ENCODE data around the gene VAMP2.

Gene VAMP2

GRCh38 chr17:8143581-8144400 is 19.0 kb downstream of the VAMP2 start:
- Histone ChIP-seq H3K27me3 (ENCODE audit: low read length) (no peaks in the 10 kb centered on the region), H3K4me2 (ENCODE audit: low read depth, low read length, poor library complexity, severe bottlenecking) (no peak overlapping the region), H3K79me2 (ENCODE audit: insufficient read depth, low read length) (no peaks in the 10 kb centered on the region), H3K9me2 (replicated peaks; ENCODE audit: insufficient read depth, low read length) (no peaks in the 10 kb centered on the region), H3K9ac (ENCODE audit: low read length) (no peak overlapping the region), H3K4me3 (ENCODE audit: insufficient read depth, low read length, poor library complexity, severe bottlenecking) (no peak overlapping the region), H3K36me3 (ENCODE audit: low read length) (no peaks in the 10 kb centered on the region), H3K27ac (ENCODE audit: low read depth, low read length) (no peak overlapping the region), H3K9me3 (ENCODE audit: insufficient read depth, low read length) (no peaks in the 10 kb centered on the region), H2AFZ (ENCODE audit: low read depth, low read length, severe bottlenecking) (no peak overlapping the region), H3F3A (ENCODE audit: insufficient read depth) (peaks cover 4% of the 10 kb centered on the region; the same call in 1 of the 2 replicates), H4K20me1 (ENCODE audit: low read depth, low read length) (no peaks in the 10 kb centered on the region)
- TF ChIP-seq EZH2phosphoT487 (conservative IDR thresholded peaks at IDR 0.05; ENCODE audit: low read length) = no peak
- no peak for TF ChIP-seq CTCF (IDR thresholded peaks at IDR 0.05; ENCODE audit: insufficient read depth, low read length, poor library complexity, severe bottlenecking)

GRCh38 chr17:8142887-8143580 is 19.7 kb downstream of the VAMP2 start:
- Histone ChIP-seq H4K20me1 (ENCODE audit: low read depth, low read length) (no peaks in the 10 kb centered on the region), H3K27me3 (ENCODE audit: low read length) (no peaks in the 10 kb centered on the region), H3K27ac (ENCODE audit: low read depth, low read length) (no peak overlapping the region), H3K9me3 (ENCODE audit: insufficient read depth, low read length) (no peaks in the 10 kb centered on the region), H2AFZ (ENCODE audit: low read depth, low read length, severe bottlenecking) (no peak overlapping the region), H3K36me3 (ENCODE audit: low read length) (no peaks in the 10 kb centered on the region), H3K9ac (ENCODE audit: low read length) (no peak overlapping the region), H3K4me3 (ENCODE audit: insufficient read depth, low read length, poor library complexity, severe bottlenecking) (no peak overlapping the region), H3F3A (ENCODE audit: insufficient read depth) (peaks cover 4% of the 10 kb centered on the region; the same call in 1 of the 2 replicates), H3K79me2 (ENCODE audit: insufficient read depth, low read length) (no peaks in the 10 kb centered on the region), H3K9me2 (replicated peaks; ENCODE audit: insufficient read depth, low read length) (no peaks in the 10 kb centered on the region), H3K4me2 (ENCODE audit: low read depth, low read length, poor library complexity, severe bottlenecking) (no peak overlapping the region)
- no peak for TF ChIP-seq CTCF (IDR thresholded peaks at IDR 0.05; ENCODE audit: insufficient read depth, low read length, poor library complexity, severe bottlenecking)

- H4K20me1 ChIP-seq (ENCODE audit: low read depth, low read length) = no peaks in the 10 kb centered on the region
- H3K79me2 ChIP-seq (ENCODE audit: insufficient read depth, low read length) = no peaks in the 10 kb centered on the region
- no peaks in the 10 kb centered on the region for H3K9me3 ChIP-seq (ENCODE audit: insufficient read depth, low read length)
- no peak overlapping the region for H3K4me2 ChIP-seq (ENCODE audit: low read depth, low read length, poor library complexity, severe bottlenecking)
- H3K36me3 ChIP-seq (ENCODE audit: low read length) = no peaks in the 10 kb centered on the region
- no peak for TF ChIP-seq CTCF (IDR thresholded peaks at IDR 0.05; ENCODE audit: insufficient read depth, low read length, poor library complexity, severe bottlenecking)
- TF ChIP-seq EZH2phosphoT487 (conservative IDR thresholded peaks at IDR 0.05; ENCODE audit: low read length) = no peak
- no peaks in the 10 kb centered on the region for H3K9me2 ChIP-seq (replicated peaks; ENCODE audit: insufficient read depth, low read length)
- H3K27ac ChIP-seq (ENCODE audit: low read depth, low read length) = no peak overlapping the region
- H3F3A ChIP-seq (ENCODE audit: insufficient read depth) = peaks cover 4% of the 10 kb centered on the region; the same call in 1 of the 2 replicates
- no peak overlapping the region for H3K9ac ChIP-seq (ENCODE audit: low read length)
- H3K27me3 ChIP-seq (ENCODE audit: low read length) = no peaks in the 10 kb centered on the region
- no peak overlapping the region for H2AFZ ChIP-seq (ENCODE audit: low read depth, low read length, severe bottlenecking)
- H3K4me3 ChIP-seq (ENCODE audit: insufficient read depth, low read length, poor library complexity, severe bottlenecking) = no peak overlapping the region
These were observed 20.4 kb downstream of the VAMP2 start for GRCh38 chr17:8142158-8142886.
